GM18505 (cell line): ENCODE results near the gene DPP3.

Source experiments
- ATAC-seq: cut with Tn5 transposase; IDR thresholded peaks from one replicate; pipeline ENCODE4 v1.9.1; 2021; ENCODE audit not compliant: unreplicated experiment
- POLR2A ChIP-seq: IDR thresholded peaks from 4 replicates; pipeline ENCODE4 v1.6.1; 2011; ENCODE audit warnings: borderline replicate concordance; ENCODE audit not compliant: insufficient read depth, insufficient read length; ENCODE audit errors: extremely low read depth

Gene DPP3

DNA sequence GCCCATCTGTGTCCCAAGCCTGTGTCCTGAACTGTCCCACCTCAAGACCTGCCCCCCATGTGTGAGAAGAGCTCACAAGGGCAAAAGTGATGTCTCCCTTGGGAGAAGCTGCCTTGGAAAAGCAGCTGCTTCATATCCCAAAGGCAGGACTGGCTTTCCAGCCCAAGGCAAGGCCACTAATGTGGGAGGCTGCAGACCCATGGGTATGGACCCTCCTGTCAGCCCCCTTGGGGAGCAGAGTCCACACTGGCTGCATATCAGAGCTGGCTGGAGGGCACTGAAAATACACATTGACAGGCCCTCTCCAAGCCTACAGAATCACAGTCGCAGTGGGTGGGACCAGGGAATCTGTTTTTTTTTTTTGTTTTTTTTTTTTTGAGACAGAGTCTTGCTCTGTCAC lies 10.8 kb upstream of the DPP3 start:
- no peak for ATAC-seq
- TF ChIP-seq POLR2A, result no peak

DNA sequence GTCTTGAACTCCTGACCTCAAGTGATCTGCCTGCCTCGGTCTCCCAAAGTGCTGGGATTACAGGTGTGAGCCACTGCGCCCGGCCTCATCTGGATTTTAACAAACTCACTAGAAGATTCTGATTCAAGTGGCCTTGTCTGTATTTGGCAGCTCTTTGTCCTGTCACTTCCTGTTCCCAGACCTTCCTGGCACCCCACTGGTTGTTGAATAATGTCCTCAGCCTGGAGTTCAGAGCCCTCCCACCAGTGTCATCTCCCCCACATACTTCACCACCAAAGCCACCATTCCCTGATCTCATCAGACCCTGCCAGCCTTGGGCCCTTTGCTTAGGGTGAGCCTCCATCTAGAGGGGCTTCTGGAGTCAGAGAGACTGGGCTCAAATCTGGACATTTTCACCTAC lies 10.2 kb upstream of the DPP3 start:
- ATAC-seq, result no peak
- no peak for TF ChIP-seq POLR2A

DNA sequence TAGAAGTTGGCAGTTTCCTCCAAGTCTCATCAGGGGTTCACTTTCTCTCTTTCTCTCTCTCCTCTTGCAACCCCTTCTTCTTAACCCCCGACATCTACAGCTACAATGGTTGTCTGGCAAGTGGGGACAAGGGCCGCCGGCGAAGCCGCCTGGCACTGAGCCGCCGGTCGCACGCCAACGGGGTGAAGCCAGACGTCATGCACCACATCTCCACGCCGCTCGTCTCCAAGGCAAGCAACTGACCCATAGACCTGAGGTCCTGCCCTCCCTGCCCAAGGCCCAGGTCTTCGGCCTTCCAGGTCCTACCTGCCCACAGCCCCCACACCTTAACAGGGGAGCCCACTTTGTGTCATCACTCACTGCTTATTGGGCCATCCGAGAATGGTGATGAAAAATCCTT lies 9.1 kb upstream of the DPP3 start:
- no peak for ATAC-seq
- no peak for TF ChIP-seq POLR2A

DNA sequence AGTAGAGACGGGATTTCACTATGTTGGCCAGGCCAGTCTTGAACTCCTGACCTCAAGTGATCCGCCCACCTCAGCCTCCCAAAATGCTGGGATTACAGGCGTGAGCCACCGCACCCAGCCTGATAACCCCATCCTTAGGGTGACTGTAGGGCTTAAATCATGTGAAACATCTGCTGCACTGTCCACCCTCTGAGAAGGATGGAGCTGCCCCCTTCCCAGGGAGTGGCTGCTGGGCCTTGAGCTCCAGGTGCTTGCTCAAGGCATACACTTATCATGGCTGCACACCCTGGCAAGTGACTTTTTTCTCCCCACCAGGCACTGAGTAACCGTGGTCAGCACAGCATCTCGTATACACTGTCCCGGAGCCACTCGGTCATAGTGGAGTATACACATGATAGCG lies 8.2 kb upstream of the DPP3 start:
- TF ChIP-seq POLR2A, result no peak

DNA sequence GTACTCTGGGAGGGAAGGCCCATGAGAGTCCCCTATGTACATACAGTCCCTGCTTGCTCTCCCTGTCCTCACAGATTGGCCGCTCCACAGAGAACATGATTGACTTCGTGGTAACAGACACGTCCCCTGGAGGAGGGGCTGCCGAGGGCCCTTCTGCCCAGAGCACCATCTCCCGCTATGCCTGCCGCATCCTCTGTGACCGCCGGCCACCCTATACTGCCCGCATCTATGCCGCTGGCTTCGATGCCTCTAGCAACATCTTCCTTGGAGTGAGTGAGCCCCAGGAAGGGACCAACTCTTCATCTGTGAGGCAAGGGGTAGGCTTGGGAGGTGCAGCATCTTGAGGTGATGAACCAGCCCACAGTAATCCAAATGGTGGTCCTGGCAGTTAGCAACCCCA lies 7.1 kb upstream of the DPP3 start:
- TF ChIP-seq POLR2A, result no peak
- no peak for ATAC-seq

More for the DNA sequence above, 8.2 kb upstream of the DPP3 start:
- no peak for ATAC-seq

DNA sequence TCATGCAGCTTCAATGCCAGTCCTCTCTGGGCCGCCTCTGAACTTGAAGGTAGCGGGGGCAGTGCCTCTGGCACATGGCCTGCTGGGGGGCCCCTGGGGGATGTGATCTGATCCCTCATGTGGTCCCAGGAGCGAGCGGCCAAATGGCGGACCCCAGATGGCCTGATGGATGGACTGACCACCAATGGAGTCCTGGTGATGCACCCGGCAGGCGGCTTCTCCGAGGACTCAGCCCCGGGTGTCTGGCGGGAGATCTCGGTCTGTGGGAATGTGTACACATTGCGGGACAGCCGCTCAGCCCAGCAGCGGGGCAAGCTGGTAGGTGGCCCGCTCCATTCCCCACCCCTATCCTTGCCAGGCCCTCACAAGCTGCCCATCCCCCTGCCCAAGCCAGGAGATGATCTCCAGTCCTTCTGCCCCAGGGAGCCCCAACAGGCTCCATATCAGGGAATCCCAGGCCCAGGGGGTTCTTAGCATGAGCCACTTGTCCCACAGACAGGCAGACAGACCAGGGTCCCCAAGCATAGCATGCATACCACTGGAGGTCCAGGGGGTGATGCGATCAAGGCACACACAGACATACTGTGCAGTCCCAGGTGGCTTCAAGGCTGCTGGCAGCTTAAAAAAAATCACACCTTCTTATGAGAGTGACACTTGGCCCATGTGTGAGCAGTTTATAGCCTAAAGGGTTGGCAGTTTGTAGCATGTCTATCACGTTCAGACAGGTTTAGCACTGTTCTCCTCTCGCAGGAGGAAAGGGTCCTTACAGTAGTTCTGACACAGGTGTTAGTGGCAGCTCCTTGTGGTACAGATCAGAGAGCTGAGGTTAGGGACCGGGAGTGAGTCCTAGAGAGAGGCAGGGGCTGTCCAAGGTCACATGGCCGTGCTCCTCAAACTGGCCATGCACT lies 6.4 kb upstream of the DPP3 start:
- TF ChIP-seq POLR2A, result no peak

DNA sequence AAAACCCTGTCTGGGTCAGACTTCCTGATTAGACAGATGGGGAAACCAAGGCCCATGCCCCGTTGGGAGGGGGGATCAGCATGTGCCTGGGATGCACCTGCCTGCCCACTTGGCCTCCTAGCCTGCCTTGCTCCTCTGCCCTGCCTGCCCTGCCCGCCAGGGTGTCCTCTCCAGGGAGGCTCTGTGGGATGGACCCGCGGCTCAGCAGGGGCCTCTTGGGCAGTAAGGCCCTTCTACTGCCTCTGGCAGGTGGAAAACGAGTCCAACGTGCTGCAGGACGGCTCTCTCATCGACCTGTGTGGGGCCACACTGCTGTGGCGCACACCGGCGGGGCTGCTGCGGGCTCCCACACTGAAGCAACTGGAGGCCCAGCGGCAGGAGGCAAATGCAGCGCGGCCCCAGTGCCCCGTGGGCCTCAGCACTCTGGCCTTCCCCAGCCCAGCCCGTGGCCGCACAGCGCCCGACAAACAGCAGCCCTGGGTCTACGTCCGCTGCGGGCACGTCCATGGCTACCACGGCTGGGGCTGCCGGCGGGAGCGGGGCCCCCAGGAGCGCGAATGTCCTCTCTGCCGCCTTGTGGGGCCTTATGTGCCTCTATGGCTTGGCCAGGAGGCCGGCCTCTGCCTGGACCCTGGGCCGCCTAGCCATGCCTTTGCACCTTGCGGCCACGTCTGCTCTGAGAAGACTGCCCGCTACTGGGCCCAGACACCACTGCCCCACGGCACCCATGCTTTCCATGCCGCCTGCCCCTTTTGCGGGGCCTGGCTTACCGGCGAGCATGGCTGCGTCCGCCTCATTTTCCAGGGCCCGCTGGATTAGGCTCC lies 4.7 kb upstream of the DPP3 start:
- no peak for ATAC-seq
- TF ChIP-seq POLR2A, result no peak

More for the DNA sequence above, 6.4 kb upstream of the DPP3 start:
- ATAC-seq, result no peak

DNA sequence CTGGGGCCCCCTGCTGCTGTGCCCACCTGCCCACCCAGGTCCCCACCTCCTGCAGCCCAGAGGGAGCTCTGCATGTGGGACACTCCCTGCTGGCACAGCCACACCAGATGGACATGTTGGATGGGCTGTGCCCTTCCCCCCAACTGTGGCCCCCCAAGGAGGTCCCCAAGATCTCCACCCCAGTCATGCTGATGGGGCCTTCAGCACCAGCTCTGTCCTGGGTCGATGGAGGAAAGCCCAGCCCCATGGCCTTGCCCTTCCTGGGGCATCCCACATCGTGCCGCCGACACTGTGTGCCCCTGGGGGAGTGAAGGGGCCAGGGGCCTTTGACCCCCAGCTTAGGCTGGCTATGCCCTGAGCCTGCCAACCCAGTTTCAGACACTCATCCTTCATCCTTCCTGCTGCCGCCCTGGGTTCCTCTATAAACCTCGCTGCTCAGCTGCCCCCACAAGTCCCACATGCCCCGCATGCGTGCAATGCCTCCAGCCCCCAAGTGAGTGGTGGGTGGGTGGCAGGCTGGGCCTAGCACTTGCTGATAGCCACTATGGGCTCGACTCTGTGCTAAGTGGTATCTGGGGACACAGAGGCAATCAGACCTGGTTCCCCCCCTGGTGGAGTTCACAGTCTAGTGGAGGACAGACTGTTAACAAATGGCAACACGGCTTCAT lies 3.9 kb upstream of the DPP3 start:
- TF ChIP-seq POLR2A, result no peak
- no peak for ATAC-seq

DNA sequence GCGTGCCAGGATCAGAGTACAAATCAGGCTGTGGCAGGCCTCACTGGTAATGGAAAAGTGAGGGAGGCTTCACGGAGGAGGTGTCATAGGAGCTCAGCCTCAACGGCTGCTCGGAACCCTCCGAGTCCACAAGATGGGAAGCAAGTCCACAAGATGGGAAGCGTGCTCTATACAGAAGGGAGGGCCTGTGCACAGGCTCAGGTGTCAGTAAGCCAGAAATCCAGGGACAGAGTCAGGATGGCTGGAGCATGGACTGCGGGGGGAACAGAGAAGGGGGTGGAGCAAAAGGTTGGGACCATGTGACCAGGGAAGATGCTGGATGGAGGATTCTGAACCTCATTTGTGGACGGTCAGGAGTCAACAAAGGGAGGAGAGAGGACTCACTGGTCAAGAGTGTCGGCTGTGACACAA lies 3.4 kb upstream of the DPP3 start:
- no peak for ATAC-seq
- TF ChIP-seq POLR2A, result no peak

DNA sequence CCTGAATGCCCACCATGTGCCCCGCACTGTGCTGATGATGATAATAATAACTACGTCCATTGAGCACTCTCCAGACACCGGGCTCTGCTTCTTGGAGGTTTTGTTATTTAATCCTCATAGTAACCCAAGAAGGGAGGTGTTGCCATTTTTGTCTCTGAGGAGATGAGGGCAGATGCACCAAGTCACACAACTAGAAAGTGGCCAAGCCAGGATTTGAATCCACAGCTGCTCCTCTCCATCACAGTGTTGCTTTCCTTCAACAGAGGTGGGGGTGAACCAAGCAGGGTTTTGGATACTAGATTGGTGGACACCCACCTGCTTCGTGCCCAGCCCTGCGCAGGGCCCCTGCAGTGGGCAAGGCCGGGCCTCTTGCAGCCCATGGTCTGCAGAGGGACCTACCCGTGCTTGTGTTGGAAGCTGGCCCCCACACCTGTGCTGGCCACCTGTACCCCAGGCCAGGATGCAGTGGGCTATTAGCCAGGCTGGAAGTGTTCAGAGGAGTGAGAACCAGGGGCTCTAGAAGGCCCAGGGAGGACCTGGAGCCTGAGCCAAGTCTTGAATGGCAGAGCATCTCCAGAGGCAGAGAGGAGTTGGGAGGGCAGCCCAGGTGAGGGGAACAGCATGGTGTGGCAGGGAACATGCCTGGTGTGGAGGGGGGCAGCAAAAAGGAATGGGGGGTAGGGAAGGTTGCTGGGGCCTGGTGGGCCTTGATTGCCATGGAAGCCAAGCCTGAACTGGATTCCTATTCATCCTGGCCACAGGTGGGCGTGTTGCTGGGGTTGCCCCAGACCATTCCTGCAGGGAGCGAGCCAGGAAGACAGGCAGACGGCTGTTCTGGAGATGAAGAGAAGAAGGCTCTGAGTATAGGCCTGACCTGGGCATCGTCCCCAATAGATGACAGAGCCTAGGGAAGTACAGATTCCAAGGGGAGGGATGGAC lies 2.7 kb upstream of the DPP3 start:
- ATAC-seq, result no peak
- no peak for TF ChIP-seq POLR2A

DNA sequence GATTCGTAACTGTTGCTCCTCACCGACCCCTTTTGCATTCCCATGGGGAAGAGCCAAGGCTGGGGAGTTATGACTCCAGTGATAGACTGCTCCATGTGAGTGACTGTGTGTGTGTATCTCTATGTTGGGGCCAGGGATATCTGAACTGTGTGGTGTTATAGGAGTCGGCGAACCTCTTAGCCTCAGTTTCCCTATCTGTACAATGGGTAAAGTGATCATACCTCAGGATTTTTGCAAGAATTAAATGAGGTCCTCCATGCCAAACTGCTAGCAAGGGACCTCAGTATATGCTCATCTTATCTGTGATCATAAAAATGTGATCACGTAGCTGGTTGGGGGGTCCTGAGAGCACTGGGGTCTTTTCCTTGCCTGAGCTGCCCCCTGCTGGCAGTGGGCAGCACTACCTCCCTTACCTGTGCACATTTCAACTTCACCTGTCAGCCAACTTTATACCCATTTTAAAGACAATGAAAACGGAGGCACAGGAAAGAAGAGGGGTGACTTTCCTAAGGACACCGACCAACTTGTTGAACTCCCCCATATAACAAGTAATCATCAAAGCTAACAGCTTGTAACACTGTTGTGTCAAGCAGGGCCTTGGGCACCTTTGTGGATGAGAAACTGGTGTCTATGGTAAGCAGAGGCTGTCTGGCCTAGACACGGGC lies 1.4 kb upstream of the DPP3 start:
- no peak for ATAC-seq
- TF ChIP-seq POLR2A, result no peak
